A549 (cell line): Measurements from ENCODE around the gene GPR160.

Experiments
- CEBPB ChIP-seq, 2 experiments: fragments of >200 bp in 1 of 2; sonication (Bioruptor Twin) in 1 of 2; formaldehyde crosslinking in 1 of 2; IDR thresholded peaks; 2 replicates each; pipeline ENCODE4 v1.6.1; 2012 to 2016
- EP300 ChIP-seq, 2 experiments: fragments of >200 bp; sonication (Bioruptor Twin); formaldehyde crosslinking; IDR thresholded peaks; 2 replicates in 1 of 2; 3 replicates in 1 of 2; pipeline ENCODE4 v1.6.1; 2016 to 2017
- HDAC2 ChIP-seq: fragments of 200-600 bp; sonication (generic); IDR thresholded peaks from 2 replicates; pipeline ENCODE4 v1.6.1; 2016
- HOXA7 ChIP-seq: fragments of 250-450 bp; sonication (Bioruptor Pico); IDR thresholded peaks from 2 replicates; pipeline ENCODE4 v1.5.0; 2020; ENCODE audit warnings: mild to moderate bottlenecking, moderate library complexity
- JUN ChIP-seq, 2 experiments: fragments of >200 bp; sonication (Bioruptor Twin); formaldehyde crosslinking; IDR thresholded peaks; 2 replicates in 1 of 2; 3 replicates in 1 of 2; pipeline ENCODE4 v1.6.1; 2016 to 2017
- JUNB ChIP-seq: fragments of >200 bp; sonication (Bioruptor Twin); formaldehyde crosslinking; IDR thresholded peaks from 2 replicates; pipeline ENCODE4 v1.6.1; 2016
- KDM1A ChIP-seq: fragments of 200-600 bp; sonication (generic); IDR thresholded peaks from 2 replicates; pipeline ENCODE4 v1.6.1; 2016; ENCODE audit warnings: low read depth, mild to moderate bottlenecking
- MYC ChIP-seq: IDR thresholded peaks from 2 replicates; pipeline ENCODE4 v1.6.1; 2012; ENCODE audit warnings: mild to moderate bottlenecking, inconsistent platforms, low read length, improper control_type of control experiment, borderline replicate concordance
- POLR2A ChIP-seq: IDR thresholded peaks from 2 replicates; pipeline ENCODE4 v1.6.1; 2012; ENCODE audit warnings: mild to moderate bottlenecking, low read length
- RNF2 ChIP-seq: fragments of 200-600 bp; sonication (generic); IDR thresholded peaks from 2 replicates; pipeline ENCODE4 v1.6.1; 2016; ENCODE audit warnings: low read depth, mild to moderate bottlenecking, antibody characterized with exemption, moderate library complexity, borderline replicate concordance
- TF ChIP-seq, protein P1 (sequence below): IDR thresholded peaks from 2 replicates; pipeline ENCODE4 v1.6.1; 2012
- TF ChIP-seq, protein P2 (sequence below): fragments of 150-350 bp; IDR thresholded peaks from 2 replicates; pipeline ENCODE4 v1.6.1; 2014; ENCODE audit warnings: low read depth, mild to moderate bottlenecking, low read length
- TF ChIP-seq, protein P3 (sequence below): fragments of >200 bp; sonication (Bioruptor Twin); formaldehyde crosslinking; IDR thresholded peaks from 3 replicates; pipeline ENCODE4 v1.5.1; 2016

DNA sequence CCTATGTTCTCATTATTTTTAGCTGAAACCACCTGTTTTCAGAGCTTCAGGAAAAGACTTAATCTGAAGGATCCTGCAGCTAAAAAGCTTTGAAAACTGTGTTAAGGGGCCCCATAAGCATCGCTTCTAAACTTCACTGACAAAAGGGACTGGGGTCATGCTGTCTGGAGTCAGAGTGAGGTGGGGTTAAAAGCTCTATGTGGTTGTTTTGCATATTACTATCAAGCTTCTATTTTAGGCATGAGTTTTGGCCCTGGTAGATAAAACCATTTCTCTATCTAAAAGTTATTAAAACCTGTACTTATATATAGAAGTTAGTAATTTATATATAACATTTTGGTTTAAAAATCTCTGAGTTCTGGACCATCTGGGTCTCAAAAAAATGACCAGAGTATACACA is 45.5 kb downstream of the GPR160 start:
- TF ChIP-seq, protein P1, sequence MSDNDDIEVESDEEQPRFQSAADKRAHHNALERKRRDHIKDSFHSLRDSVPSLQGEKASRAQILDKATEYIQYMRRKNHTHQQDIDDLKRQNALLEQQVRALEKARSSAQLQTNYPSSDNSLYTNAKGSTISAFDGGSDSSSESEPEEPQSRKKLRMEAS: no peak
- TF ChIP-seq MYC (no peak), HOXA7 (CRISPR knock-in tag) (no peak), JUN (IDR thresholded peaks at IDR 0.05) (no peak), POLR2A (no peak), CEBPB (IDR thresholded peaks at IDR 0.05) (no peak), HDAC2 (no peak), KDM1A (no peak), JUNB (no peak), EP300 (IDR thresholded peaks at IDR 0.05) (no peak), RNF2 (no peak)
- TF ChIP-seq, protein P2, sequence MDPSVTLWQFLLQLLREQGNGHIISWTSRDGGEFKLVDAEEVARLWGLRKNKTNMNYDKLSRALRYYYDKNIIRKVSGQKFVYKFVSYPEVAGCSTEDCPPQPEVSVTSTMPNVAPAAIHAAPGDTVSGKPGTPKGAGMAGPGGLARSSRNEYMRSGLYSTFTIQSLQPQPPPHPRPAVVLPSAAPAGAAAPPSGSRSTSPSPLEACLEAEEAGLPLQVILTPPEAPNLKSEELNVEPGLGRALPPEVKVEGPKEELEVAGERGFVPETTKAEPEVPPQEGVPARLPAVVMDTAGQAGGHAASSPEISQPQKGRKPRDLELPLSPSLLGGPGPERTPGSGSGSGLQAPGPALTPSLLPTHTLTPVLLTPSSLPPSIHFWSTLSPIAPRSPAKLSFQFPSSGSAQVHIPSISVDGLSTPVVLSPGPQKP: no peak
- TF ChIP-seq, protein P3, sequence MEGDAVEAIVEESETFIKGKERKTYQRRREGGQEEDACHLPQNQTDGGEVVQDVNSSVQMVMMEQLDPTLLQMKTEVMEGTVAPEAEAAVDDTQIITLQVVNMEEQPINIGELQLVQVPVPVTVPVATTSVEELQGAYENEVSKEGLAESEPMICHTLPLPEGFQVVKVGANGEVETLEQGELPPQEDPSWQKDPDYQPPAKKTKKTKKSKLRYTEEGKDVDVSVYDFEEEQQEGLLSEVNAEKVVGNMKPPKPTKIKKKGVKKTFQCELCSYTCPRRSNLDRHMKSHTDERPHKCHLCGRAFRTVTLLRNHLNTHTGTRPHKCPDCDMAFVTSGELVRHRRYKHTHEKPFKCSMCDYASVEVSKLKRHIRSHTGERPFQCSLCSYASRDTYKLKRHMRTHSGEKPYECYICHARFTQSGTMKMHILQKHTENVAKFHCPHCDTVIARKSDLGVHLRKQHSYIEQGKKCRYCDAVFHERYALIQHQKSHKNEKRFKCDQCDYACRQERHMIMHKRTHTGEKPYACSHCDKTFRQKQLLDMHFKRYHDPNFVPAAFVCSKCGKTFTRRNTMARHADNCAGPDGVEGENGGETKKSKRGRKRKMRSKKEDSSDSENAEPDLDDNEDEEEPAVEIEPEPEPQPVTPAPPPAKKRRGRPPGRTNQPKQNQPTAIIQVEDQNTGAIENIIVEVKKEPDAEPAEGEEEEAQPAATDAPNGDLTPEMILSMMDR: no peak
